Nephron progenitor cell (in vitro differentiated cells): Measurements from ENCODE around the gene STAT3.
"Not testable (repeated sequence)": the region's sequence is repeated elsewhere in the genome, so short reads cannot be mapped to it uniquely, and the experiment has no call there.

ENCODE experiments used
- DNase-seq: peaks from one replicate; pipeline ENCODE4 v3.0.0; 2021
- H3K27ac Mint-ChIP-seq: 2 replicates; pipeline ENCODE4 v1.8.0; 2021; ENCODE audit warnings: mild to moderate bottlenecking, moderate library complexity, mixed read lengths
- H3K27me3 Mint-ChIP-seq: 2 replicates; pipeline ENCODE4 v1.8.0; 2021; ENCODE audit warnings: mild to moderate bottlenecking, low read depth, mixed read lengths; ENCODE audit not compliant: poor library complexity
- H3K36me3 Mint-ChIP-seq: 2 replicates; pipeline ENCODE4 v1.8.0; 2021; ENCODE audit warnings: low read depth, mixed read lengths
- H3K4me1 Mint-ChIP-seq: 2 replicates; pipeline ENCODE4 v1.8.0; 2021; ENCODE audit warnings: mixed read lengths
- H3K4me3 Mint-ChIP-seq: 2 replicates; pipeline ENCODE4 v1.8.0; 2021; ENCODE audit warnings: mild to moderate bottlenecking, moderate library complexity, mixed read lengths
- H3K9me3 Mint-ChIP-seq: 2 replicates; pipeline ENCODE4 v1.8.0; 2021; ENCODE audit warnings: mild to moderate bottlenecking, moderate library complexity, mixed read lengths
- TF ChIP-seq, protein P1 (sequence below): fragments of 200-600 bp; sonication (generic); IDR thresholded peaks from 2 replicates; pipeline ENCODE4 v1.5.0; 2021; ENCODE audit warnings: antibody characterized with exemption

The STAT3 gene

DNA sequence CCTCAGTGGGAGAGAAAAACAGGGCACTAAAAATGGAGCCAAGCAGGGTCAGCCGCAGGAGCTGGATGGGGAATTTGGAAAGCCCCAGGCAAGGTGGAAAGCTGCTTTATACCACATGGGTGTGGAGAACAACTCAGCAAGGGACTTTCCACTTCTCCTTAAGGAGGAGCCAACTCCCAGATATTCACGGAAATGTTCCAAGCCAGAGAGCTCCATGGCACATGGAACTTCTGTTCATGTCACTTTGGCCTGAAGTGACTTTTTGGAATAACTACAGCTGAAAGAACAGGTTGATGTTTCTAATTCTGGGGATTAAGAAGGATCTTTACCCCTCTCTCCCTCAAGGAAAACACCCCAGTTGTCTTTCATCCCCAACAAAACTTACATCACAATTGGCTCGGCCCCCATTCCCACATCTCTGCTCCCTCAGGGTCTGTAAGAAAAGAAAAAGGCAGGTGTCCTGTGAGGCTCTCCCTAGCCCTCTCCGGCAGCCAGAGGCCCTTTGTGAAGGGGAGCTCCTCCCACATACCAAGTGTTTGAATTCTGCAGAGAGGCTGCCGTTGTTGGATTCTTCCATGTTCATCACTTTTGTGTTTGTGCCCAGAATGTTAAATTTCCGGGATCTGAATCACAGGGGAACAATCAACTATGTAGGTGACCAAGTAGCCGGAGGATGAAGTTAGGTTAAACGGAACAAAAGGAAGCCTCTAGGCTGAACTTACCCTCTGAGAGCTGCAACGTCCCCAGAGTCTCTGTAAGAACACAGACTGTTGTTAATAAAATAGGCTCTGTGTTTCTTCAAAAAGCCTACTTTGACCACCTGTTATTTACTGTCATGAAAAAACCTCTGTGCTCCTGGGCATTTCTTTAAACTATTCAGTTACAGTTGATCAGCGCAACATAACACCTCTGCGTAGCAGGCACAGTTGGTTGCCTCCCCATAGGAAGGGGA is 58.9 kb downstream of the STAT3 start:
- H3K36me3 Mint-ChIP-seq = peaks cover 43% of the 10 kb centered on the region
- peak overlapping the region; percentile 79 for H3K27ac Mint-ChIP-seq
- peaks cover 17% of the 10 kb centered on the region for H3K4me1 Mint-ChIP-seq
- no peak for DNase-seq
- no peak overlapping the region for H3K4me3 Mint-ChIP-seq
- TF ChIP-seq, protein P1, sequence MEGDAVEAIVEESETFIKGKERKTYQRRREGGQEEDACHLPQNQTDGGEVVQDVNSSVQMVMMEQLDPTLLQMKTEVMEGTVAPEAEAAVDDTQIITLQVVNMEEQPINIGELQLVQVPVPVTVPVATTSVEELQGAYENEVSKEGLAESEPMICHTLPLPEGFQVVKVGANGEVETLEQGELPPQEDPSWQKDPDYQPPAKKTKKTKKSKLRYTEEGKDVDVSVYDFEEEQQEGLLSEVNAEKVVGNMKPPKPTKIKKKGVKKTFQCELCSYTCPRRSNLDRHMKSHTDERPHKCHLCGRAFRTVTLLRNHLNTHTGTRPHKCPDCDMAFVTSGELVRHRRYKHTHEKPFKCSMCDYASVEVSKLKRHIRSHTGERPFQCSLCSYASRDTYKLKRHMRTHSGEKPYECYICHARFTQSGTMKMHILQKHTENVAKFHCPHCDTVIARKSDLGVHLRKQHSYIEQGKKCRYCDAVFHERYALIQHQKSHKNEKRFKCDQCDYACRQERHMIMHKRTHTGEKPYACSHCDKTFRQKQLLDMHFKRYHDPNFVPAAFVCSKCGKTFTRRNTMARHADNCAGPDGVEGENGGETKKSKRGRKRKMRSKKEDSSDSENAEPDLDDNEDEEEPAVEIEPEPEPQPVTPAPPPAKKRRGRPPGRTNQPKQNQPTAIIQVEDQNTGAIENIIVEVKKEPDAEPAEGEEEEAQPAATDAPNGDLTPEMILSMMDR = no peak
- H3K27me3 Mint-ChIP-seq = no peaks in the 10 kb centered on the region
- no peaks in the 10 kb centered on the region for H3K9me3 Mint-ChIP-seq

DNA sequence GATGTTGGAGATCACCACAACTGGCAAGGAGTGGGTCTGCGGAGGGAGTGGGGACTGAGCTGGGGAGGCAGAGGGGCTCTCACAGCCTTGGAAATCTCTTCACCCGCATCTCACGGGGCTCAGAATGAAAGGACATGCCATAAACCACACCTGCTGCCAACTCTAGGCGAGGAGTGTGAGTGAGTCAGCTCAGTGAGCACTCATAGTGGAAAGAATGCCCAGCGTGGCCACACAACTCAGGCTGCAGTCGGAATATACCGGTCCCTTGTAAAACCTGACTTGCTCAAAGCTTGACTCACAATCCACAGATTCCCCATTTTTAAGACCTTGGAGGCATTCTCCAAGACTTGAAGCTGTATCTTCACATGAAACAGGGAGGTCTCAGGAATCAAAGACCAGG is 63.2 kb downstream of the STAT3 start:
- no peaks in the 10 kb centered on the region for H3K27me3 Mint-ChIP-seq
- TF ChIP-seq, protein P1 = no peak
- no peak overlapping the region for H3K4me3 Mint-ChIP-seq
- no peak overlapping the region for H3K27ac Mint-ChIP-seq
- DNase-seq = no peak
- peaks cover 35% of the 10 kb centered on the region for H3K36me3 Mint-ChIP-seq
- no peaks in the 10 kb centered on the region for H3K9me3 Mint-ChIP-seq
- peaks cover 18% of the 10 kb centered on the region for H3K4me1 Mint-ChIP-seq

DNA sequence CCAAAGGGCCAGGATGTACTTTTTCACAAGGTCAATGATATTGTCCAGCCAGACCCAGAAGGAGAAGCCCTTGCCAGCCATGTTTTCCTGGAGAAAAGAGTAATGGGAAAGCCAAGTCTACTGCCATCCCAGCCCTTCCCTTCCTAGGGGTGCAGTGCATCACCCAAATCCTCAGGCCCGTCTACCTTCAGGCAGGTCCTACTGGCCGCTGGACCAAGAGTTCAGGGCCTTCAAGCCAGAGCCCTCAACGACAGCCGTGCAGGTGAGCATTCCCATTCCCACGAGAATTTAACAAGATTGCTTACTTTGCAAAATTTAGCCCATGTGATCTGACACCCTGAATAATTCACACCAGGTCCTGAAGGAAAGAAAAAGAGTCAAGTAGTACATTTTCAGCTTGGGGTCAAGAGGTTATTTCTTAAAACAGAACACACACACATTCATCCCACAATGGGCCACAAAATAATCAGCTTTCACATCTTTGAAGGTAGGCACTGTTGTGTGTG is 64.9 kb downstream of the STAT3 start:
- Mint-ChIP-seq H3K36me3 (peaks cover 40% of the 10 kb centered on the region), H3K9me3 (no peaks in the 10 kb centered on the region), H3K4me1 (peaks cover 6% of the 10 kb centered on the region), H3K4me3 (no peak overlapping the region), H3K27me3 (no peaks in the 10 kb centered on the region), H3K27ac (no peak overlapping the region)
- DNase-seq = no peak
- TF ChIP-seq, protein P1 = no peak

DNA sequence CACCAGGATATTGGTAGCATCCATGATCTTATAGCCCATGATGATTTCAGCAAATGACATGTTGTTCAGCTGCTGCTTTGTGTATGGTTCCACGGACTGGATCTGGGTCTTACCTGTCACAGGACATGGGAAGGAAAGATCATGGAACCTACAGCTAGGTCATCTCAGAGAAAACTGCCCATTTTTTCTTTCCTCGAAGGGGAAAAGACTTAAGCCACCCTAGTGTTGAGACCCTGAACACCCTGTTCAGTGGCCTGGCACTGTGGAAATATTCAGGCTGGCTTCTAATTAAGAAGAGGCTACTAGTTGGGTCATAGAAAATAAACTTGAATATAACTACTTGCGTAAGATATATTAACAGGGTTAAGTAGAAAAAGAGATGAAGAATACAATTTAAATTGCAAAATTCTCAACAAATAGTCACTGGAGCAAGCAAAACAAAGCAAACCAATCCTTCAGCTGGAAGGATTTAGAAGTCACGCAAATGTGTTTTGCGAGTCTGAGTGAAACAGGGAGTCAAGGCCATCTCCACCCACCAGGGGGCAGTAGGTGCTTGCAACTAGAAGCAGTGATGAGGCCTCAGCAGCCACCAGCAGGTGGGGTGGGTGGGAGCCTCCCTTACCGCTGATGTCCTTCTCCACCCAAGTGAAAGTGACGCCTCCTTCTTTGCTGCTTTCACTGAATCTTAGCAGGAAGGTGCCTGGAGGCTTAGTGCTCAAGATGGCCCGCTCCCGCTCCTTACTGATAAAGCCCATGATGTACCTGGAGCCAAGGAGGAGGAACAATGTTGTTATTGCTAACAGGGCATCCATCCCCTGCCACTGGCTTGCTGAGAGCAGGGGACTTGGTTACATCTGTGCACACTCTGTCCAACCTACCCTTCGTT is 65.6 kb downstream of the STAT3 start:
- Mint-ChIP-seq H3K36me3 (peaks cover 40% of the 10 kb centered on the region), H3K4me3 (no peak overlapping the region), H3K4me1 (peaks cover 6% of the 10 kb centered on the region), H3K27ac (no peak overlapping the region), H3K27me3 (no peaks in the 10 kb centered on the region), H3K9me3 (no peaks in the 10 kb centered on the region)
- peak; percentile 97 for DNase-seq
- TF ChIP-seq, protein P1 = peak; percentile 99

DNA sequence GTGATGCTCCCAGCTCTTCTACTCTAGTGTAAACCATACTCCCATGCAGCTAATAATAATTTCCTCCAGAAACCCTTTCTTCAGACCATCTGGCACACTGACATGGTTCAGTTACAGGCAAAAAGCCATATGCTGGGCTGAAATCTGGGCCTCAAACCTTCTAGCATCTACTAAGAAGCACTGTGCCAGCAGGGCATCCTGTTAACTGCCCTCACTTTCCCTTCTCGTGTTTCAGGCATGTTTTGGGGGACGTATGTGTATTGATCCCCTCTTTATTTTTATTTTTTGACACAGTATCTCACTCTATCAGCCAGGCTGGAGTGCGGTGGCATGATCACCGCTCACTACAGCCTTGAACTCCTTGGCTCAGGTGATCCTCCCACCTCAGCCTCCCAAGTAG is 66.7 kb downstream of the STAT3 start:
- Mint-ChIP-seq H3K4me3 (no peak overlapping the region), H3K27me3 (no peaks in the 10 kb centered on the region), H3K36me3 (peaks cover 44% of the 10 kb centered on the region), H3K27ac (no peak overlapping the region), H3K4me1 (peaks cover 17% of the 10 kb centered on the region), H3K9me3 (no peaks in the 10 kb centered on the region)
- TF ChIP-seq, protein P1 = no peak
- DNase-seq = no peak

DNA sequence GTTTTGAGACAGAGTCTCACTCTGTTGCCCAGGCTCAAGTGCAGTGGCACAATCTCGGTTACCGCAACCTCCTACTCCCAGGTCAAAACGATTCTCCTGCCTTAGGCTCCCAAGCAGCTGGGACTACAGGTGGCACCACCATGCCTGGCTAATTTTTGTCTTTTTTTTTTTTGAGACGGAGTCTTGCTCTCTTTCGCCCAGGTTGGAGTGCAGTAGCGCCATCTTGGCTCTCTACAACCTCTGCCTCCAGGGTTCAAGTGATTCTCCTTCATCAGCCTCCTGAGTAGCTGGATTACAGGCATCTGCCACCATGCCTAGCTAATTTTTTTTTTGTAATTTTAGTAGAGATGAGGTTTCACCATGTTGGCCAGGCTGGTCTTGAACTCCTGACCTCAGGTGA is 70.3 kb downstream of the STAT3 start:
- not testable (repeated sequence) for H3K27me3 Mint-ChIP-seq, H3K9me3 Mint-ChIP-seq, H3K4me3 Mint-ChIP-seq, H3K27ac Mint-ChIP-seq, DNase-seq
- H3K4me1 Mint-ChIP-seq = peaks cover 45% of the 10 kb centered on the region
- peaks cover 31% of the 10 kb centered on the region for H3K36me3 Mint-ChIP-seq
